ENCODE data around the gene CCNL2.
A peak's percentile ranks its signal among the peaks of the same experiment; 100 is the strongest.

Gene CCNL2

GRCh38 chr1:1354271-1355247 is 44.6 kb downstream of the CCNL2 start:
- ATAC-seq: no peak

- no peak for ATAC-seq
Measured at GRCh38 chr1:1353389-1354151, 45.6 kb downstream of the CCNL2 start.

- no peak for ATAC-seq
Measured at GRCh38 chr1:1352786-1353388, 46.2 kb downstream of the CCNL2 start.

- no peak for ATAC-seq
Measured at GRCh38 chr1:1351511-1352427, 47.4 kb downstream of the CCNL2 start.

- peak; percentile 76 to 77 for ATAC-seq
Measured at GRCh38 chr1:1349256-1350012, 49.7 kb downstream of the CCNL2 start, which contains the start of gene DVL1. TSS of gene DVL1 (minus strand) at chr1:1349418. CDS start at chr1:1349065, 353 bp downstream.

DNA sequence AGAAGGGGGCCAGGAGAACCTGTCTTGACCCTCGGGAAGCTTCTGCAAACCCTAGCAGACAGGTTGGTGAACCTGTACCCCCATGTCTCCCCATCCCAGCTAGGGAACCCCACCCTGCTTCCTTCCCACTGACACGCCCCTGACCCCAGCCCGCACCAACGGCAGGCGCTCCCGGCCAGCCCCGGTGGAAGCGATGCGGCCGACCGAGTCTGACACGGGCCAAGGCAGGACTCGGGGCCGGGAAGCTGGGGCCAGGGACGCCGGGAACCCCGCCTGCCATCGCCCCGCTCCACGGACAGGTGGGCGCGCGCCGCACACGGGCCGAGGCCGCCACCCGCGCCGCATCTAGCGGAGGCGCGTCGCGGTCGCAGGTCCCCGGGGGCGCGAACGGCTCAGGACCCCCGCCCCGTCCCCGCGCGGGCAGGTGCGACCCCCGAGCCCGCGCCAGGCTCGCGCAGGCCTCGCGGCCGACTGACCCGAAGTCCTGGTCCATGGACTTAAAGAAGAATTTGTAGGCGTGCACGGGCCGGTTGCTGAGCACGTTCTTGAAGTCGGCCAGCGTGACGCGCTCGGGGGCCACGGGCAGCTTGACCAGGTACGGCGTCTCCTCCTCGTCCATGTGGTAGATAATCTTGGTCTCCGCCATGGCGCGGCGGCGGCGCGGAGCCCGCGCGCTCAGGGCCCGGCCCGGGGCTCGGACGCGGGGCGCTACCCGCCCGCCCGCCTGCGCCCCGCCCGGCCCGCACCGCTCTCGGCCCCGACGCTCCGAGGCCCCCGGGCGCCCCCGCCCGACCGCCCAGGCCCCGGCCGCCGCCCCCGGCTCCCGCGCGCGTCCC is 50.5 kb downstream of the CCNL2 start:
- peak; percentile 27 to 36 for ATAC-seq

DNA sequence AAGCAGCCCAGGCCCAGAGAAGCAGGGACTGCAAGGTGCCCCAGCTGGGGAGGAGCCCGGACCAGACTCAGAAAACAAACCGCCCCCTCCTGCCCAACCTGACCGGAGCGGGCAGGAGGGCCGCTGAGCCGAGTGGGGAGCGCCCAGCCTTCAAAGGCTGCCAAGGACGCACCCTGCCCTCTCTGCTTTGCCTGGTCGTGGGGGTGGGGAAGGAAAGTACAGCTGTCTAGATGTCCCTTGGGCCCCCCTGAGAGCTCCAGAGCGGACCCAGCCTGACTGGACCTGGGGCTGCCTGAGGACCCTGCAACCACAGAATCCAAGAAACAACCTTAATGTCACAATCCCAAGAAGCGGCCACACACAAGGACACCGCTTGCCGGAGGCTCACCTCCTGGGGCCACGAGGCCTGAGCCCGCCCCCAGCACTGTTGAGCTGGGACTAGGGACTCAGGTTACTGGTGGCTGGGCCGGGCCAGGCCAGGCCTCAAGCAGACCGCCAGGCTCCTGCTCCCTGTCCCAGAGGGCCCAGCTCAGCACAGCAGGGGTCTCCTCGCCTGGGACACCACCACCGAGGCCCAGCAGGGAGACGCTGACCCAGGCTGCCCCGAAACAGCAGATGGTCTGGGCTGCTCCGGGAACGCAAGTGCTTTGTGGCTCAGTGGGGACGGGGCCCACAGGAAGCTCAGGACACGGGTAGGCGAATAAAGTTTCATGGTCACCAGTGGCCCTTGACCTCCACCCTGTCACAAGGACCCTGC is 51.3 kb downstream of the CCNL2 start:
- ATAC-seq: no peak

GRCh38 chr1:1347026-1347595 is 52.0 kb downstream of the CCNL2 start:
- no peak for ATAC-seq

GRCh38 chr1:1346501-1346890 is 52.6 kb downstream of the CCNL2 start:
- no peak for ATAC-seq

GRCh38 chr1:1345860-1346500 is 53.2 kb downstream of the CCNL2 start:
- no peak for ATAC-seq

- ATAC-seq: no peak
Measured at GRCh38 chr1:1345384-1345783, 53.8 kb downstream of the CCNL2 start.

- ATAC-seq: peak; percentile 73
Measured at GRCh38 chr1:1344655-1345361, 54.3 kb downstream of the CCNL2 start.

GRCh38 chr1:1343811-1344421 is 55.2 kb downstream of the CCNL2 start:
- ATAC-seq: no peak

DNA sequence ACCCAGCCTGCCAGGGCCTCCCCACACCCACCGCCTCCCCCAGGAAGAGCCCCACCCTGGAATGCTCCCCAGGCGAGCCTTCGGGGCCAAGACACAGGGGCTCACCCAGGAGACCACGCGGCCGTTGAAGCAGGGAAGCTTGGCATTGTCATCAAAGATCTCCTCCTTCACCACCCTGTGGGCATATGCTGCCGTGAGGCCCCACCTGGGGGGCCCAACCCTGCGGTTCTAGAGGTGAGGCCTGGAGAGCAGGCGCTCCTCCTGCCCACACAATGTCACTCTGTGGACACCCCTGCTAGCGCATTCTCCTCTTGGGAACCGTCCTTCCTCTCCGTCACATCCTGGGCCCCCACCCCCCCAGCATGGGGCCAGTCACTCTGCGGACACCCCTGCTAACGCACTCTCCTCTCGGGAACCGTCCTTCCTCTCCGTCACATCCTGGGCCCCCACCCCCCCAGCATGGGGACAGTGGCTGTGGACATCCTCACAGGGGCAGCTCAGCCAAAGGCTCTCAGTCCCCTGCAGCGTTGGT is 56.5 kb downstream of the CCNL2 start:
- no peak for ATAC-seq

DNA sequence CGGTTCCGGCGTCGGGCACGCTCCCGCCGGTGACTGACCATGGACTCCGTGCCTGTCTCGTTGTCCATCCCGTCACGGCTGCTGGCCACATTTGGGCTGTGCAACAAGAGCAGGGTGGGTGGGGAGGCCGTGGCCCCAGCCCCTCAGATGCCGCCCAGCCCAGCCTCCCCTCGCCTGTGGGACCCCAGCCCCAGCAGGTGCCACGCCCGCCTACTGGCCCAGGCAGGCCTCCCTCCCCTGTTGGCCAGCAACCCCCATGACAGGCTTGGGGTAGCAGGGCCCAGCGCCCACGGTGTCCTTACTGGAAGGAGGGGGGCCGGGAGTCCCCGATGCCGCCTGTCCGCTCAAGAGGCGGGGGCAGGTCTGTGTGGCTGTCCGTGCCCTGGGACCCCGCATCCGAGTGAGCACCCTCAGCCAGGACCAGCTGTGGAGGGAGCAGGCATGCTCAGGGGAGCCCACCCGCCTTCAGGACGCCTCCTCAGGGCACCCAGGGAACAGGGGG is 57.0 kb downstream of the CCNL2 start:
- ATAC-seq: no peak

- ATAC-seq: no peak
Measured at GRCh38 chr1:1341549-1342021, 57.5 kb downstream of the CCNL2 start.

All from activated CD4-positive, CD25-positive, alpha-beta regulatory T cell treated with anti-CD3 and anti-CD28 coated beads, Interleukin-2, amount 50 U/mL, for 24 hours (primary cell).